ENCODE measurements around the gene SELENOW. TPM values are rescaled to one million over a fixed set of nuclear protein-coding genes. Genes with fewer than 3 reads are reported as not detected.
"Not testable (repeated sequence)": the region's sequence is repeated elsewhere in the genome, so short reads cannot be mapped to it uniquely, and the experiment has no call there.

SELENOW gene
- polyA plus RNA-seq, 4 donors, result 115 to 174 (median 149) TPM

- DNase-seq (ENCODE audit: low read depth in 4 of 4, low spot score in 2 of 4), result not testable (repeated sequence)
Observed at GRCh38 chr19:47818221-47818620, 39.7 kb downstream of the SELENOW start.

GRCh38 chr19:47819858-47820257 lies 41.4 kb downstream of the SELENOW start:
- no peak for DNase-seq (ENCODE audit: low read depth in 4 of 4, low spot score in 2 of 4)

GRCh38 chr19:47820410-47820809 lies 41.9 kb downstream of the SELENOW start:
- DNase-seq (ENCODE audit: low read depth in 4 of 4, low spot score in 2 of 4), result no peak

GRCh38 chr19:47821460-47822020 lies 43.0 kb downstream of the SELENOW start, which contains the start of gene CRX:
Gene CRX, plus strand, starts transcription at chr19:47821937. Its CDS starts 12,507 bp downstream, at chr19:47834444.
- no peak for DNase-seq (ENCODE audit: low read depth in 4 of 4, low spot score in 2 of 4)

GRCh38 chr19:47824396-47824795 lies 45.9 kb downstream of the SELENOW start:
- DNase-seq (ENCODE audit: low read depth in 4 of 4, low spot score in 2 of 4), result no peak

- no peak for DNase-seq (ENCODE audit: low read depth in 4 of 4, low spot score in 2 of 4)
Observed at GRCh38 chr19:47826800-47827199, 48.3 kb downstream of the SELENOW start.

GRCh38 chr19:47832723-47833122 lies 54.2 kb downstream of the SELENOW start:
- DNase-seq (ENCODE audit: low read depth in 4 of 4, low spot score in 2 of 4), result no peak

Other genes starting within 250 kb of the SELENOW start
- under 1 TPM; 0.25 to 0.49 (median 0.38) TPM for gene ZNF541, start 205.6 kb upstream of the SELENOW start, polyA plus RNA-seq (ENCODE audit: insufficient read length in 4 of 4)
- gene BICRA, start 169.6 kb upstream of the SELENOW start, polyA plus RNA-seq (ENCODE audit: insufficient read length in 4 of 4), result 10 to 100 TPM in 3 of 4 donors, 1 to 10 TPM in 1; 8.1 to 21.3 (median 14.9) TPM
- gene EHD2, start 65.3 kb upstream of the SELENOW start, polyA plus RNA-seq (ENCODE audit: insufficient read length in 4 of 4), result 10 to 100 TPM; 28.4 to 44.3 (median 35.6) TPM
- 100 to 1,000 TPM; 346 to 525 (median 378) TPM for gene NOP53, start 33.2 kb upstream of the SELENOW start, polyA plus RNA-seq (ENCODE audit: insufficient read length in 4 of 4)
- not detected for gene TPRX1, start 25.8 kb downstream of the SELENOW start, polyA plus RNA-seq (ENCODE audit: insufficient read length in 4 of 4)
- gene CRX, start 43.2 kb downstream of the SELENOW start, polyA plus RNA-seq (ENCODE audit: insufficient read length in 4 of 4), result under 1 TPM in 1 of 4 donors, not detected in 3; 0.21 TPM
- not detected for gene TPRX2, start 80.5 kb downstream of the SELENOW start, polyA plus RNA-seq (ENCODE audit: insufficient read length in 4 of 4)
- under 1 TPM in 3 of 4 donors, not detected in 1; 0.19 to 0.68 (median 0.30) TPM for gene SULT2A1, start 107.6 kb downstream of the SELENOW start, polyA plus RNA-seq (ENCODE audit: insufficient read length in 4 of 4)
- not detected for gene BSPH1, start 213.5 kb downstream of the SELENOW start, polyA plus RNA-seq (ENCODE audit: insufficient read length in 4 of 4)
- under 1 TPM in 2 of 4 donors, not detected in 2; 0.22 to 0.72 TPM for gene ELSPBP1, start 215.9 kb downstream of the SELENOW start, polyA plus RNA-seq (ENCODE audit: insufficient read length in 4 of 4)